RCC 7860 (cell line): ENCODE data around the gene SLC29A3.

Experiments
- DNase-seq: peaks from one replicate; pipeline ENCODE4 v3.0.0-alpha.2; 2015; ENCODE audit warnings: low spot score
- FAIRE-seq: peaks from 2 replicates; lab custom pipeline; 2012; peaks lifted over from hg19 to GRCh38; lab: Jason Lieb, UNC

SLC29A3 gene

GRCh38 chr10:71299071-71299785, 19.8 kb upstream of the SLC29A3 start:
- DNase-seq: no peak
- FAIRE-seq: no peak

- DNase-seq: no peak
- no peak for FAIRE-seq
Observed at GRCh38 chr10:71300555-71301370, 18.3 kb upstream of the SLC29A3 start.

GRCh38 chr10:71301371-71301916, 17.6 kb upstream of the SLC29A3 start:
- FAIRE-seq: no peak

DNA sequence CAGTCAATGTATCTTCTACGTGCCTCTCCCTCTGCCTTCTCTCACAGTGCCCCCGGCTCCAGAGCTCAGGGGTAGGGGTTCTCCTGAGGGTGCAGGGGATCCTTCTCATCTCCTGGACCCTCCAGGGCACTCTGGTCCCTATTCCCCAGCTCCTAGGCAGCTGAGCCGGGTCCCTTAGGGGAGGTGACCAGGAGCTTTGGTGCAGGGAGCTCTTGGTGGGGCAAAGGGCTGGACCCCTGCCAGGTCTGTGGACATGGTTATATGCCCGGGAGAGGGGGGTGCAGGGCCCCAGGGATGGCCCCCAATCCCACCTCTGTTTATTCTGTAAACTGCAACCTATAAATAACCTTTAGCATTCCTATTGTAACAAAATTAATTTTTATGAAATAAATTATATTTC, 16.6 kb upstream of the SLC29A3 start:
- FAIRE-seq (no peak), DNase-seq (no peak)

More at GRCh38 chr10:71301371-71301916, 17.6 kb upstream of the SLC29A3 start:
- no peak for DNase-seq

GRCh38 chr10:71302874-71303568, 16.0 kb upstream of the SLC29A3 start:
- FAIRE-seq: no peak

DNA sequence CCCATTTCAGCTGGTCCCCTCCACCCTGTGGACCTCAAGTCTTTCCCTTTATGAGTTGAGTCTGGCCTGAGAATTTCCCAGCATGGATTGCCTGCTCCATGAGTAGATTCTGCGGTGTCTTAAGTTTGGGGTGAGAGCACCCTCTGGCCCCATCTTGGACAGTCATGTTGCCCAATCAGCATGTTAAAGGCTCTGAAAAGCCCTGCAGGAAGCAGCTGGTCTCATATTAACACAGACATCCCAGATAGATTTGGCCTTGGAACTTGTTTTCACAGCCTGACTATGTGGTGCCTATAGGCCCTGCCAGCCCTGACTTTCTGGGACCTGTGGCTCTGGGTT, 15.5 kb upstream of the SLC29A3 start:
- FAIRE-seq: no peak
- no peak for DNase-seq

More at GRCh38 chr10:71302874-71303568, 16.0 kb upstream of the SLC29A3 start:
- peak; percentile 29 for DNase-seq

DNA sequence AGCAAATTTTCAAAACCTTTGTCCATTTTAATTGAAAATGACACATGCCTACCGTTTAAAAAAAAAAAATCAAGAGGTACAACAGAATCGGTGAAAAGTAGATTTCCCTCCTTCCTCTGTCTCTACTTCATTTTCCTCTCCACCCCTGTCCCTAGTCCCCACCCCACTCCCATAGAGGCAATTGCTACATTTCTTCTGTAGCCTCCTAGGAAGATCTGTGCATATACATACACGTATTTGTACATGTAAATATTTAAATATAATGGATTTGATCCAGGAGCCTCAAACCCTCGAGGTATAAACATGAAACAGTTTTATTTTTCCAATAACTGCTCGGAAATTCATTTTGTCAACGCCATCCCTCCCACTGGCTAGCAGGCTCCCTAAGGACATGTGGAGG, 14.1 kb upstream of the SLC29A3 start:
- FAIRE-seq (no peak), DNase-seq (no peak)

GRCh38 chr10:71306979-71307378, 12.1 kb upstream of the SLC29A3 start:
- DNase-seq: no peak
- FAIRE-seq: no peak

DNA sequence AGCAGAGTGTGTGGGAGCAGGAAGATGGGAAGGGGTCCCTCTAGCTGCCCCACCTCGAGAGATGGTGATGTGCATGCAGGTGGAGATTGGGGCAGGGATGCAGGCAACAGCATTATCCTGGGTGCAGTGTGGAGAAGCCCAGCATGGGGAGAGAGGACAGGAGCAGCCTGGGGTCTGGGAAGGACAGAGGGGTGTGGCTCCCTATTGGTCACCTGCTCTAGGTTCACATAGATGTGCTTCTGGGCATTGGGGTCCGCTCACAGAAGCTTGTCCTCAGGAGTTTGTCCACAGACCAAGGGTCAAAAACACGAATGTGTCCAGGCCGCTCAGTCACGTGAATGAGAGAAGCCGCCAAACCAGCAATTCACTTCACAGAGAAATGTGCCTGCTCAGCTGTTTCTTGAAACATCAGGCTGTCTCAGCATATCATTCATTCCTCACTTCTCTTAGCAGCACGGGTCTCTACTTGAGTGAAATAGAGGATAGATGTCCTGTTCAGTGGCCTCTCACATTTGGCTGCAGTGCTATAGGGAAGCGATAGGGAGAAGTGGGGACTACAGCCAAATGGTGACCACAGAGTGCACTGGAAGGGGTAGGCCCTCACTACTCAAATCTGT, 11.5 kb upstream of the SLC29A3 start:
- FAIRE-seq (no peak), DNase-seq (no peak)

DNA sequence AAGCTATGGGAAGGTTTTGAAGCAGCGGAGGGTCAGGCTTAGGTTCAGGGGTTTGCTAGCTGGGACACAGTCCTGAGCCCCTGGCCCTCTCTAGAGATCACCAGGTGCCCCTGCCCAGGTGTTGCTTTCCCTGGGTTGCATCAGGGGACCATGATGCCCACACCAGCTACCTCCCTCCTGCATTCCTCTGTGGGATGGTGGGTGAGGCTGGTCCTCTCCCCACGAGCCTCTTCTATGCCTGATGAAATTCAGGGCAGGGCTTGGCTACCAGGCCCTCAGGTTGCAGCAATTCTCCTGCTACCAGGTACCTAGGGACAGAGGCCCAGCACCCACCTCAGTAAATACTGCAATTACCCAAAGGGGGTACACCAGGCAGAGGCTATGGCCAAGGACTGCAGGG, 10.8 kb upstream of the SLC29A3 start:
- no peak for FAIRE-seq

DNA sequence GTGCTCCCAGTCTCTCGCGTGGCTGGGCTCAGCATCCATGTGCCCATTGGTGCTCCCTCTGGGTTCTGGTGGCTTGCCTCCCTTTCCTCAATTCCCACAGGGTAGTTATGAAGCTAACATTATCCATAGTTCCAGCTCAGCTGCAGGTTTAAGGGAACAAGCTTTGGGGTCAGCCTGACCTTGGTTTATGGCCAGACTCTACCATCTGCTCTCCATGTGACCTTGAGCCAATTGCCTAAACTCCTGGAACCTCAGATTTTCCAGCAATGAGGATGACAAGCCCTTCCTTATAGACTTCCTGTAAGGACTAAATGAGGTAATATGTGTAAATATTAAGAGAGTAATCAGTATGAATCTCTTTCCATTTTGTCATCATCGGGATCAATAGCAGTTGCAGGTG, 10.1 kb upstream of the SLC29A3 start:
- FAIRE-seq (no peak), DNase-seq (no peak)

More for the DNA sequence above, 10.8 kb upstream of the SLC29A3 start:
- DNase-seq: no peak

- FAIRE-seq (no peak), DNase-seq (no peak)
Observed at GRCh38 chr10:71309919-71310318, 9.1 kb upstream of the SLC29A3 start.

- FAIRE-seq (no peak), DNase-seq (no peak)
Observed at GRCh38 chr10:71312220-71312619, 6.8 kb upstream of the SLC29A3 start.

- FAIRE-seq (no peak), DNase-seq (no peak)
Observed at GRCh38 chr10:71312811-71313789, 6.0 kb upstream of the SLC29A3 start.

DNA sequence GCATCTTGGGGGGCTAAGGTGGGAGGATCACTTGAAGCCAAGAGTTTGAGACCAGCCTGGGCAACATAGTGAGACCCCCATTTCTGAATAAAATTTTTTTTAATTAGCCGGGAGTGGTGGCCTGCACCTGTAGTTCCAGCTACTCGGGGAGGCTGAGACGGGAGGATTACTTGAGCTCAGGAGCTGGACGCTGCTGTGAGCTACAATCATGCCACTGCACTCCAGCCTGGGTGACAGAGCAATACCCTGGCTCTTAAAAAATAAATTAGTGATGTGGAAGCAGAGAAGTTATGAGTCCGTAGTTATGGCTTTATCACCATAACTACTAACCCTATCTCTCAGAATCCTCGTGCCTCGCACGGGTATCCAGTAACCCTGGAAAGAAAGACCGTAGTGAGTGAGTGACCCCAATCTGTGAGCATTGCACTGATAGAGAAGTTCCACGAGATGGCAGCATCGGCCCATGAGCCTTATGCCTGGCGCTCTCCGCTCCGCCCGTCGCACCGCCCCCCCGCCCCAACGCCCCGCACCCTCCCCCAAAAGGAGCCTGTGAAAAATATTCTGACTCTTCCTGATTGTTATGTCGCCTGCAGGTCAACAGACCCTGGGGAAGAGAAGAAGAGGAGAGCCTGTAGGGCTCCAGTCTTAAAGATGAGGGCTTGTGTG, 4.9 kb upstream of the SLC29A3 start:
- DNase-seq: peak; percentile 41
- no peak for FAIRE-seq

DNA sequence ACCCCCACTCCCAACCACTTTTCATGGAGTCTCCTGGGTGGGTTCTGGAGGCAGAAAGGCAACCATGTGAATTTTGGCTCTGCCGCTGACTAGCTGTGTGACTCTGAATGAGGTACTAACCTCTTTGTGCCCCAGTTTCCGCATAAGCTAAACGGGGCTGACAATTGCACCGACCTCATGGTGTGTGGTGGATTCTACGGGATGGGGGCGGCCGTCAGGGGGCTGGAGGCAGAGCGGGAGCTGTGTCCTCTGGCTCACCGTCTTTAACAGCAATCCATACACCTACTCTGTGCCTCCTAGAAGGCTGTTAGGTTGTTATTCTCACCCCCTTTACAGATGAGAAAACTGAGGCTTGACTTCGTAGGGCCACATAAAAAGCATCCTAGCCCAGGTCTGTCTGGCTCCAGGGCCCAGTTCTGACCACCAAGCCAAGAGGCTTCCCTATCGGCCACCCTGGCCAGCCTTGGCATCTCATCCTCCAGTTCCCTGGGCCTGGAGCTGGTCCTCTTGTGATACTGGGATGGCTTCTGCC, 4.3 kb upstream of the SLC29A3 start:
- DNase-seq (no peak), FAIRE-seq (no peak)

DNA sequence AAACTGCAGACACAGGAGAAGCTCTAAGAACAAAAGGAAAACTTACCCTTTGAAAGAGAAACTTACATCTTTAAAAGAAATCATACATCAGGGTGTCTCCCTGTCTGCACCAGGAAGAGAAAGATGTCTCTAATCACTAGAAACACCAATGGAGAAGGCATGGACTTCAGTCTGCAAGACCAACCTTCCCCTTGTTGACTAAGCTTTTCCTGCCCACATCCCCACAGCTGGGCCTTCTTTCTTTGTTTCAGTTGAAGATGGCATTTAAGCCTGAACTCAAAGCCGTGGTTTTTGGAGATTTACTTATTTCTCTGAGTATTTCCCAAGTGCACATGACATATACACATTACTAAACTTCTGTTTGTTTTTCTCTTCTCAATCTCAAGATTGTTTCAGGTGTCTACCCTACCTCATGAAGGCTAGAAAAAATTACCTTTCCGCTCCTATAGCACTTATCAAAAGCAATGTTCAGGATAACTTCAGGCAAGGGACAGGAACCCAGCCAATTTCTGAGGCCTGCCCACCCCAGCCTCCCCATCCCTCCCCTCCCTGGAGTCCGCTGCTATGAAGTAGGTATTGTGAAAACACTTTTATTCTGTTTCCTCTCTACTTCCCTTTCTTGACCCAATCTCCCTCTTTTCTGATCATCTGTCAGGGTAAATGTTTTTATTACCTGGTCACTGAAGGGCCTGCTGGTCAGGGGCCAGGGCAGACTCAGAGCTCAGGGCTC, 2.8 kb upstream of the SLC29A3 start:
- FAIRE-seq: no peak

GRCh38 chr10:71316786-71317160, 2.3 kb upstream of the SLC29A3 start:
- FAIRE-seq: no peak
- no peak for DNase-seq

More for the DNA sequence above, 2.8 kb upstream of the SLC29A3 start:
- DNase-seq: no peak
